Lung (tissue), 12 donors: ENCODE results near the gene MUC5AC. TPM values are rescaled to one million over a fixed set of nuclear protein-coding genes. Genes with fewer than 3 reads are reported as not detected.

Experiments
- ATAC-seq: fragments of 200-7000 bp; cut with Tn5 transposase; one replicate; pipeline ENCODE4 v1.9.1; 2020; ENCODE audit warnings: moderate number of reproducible peaks; ENCODE audit not compliant: insufficient read depth, low FRiP score
- DNase-seq, 3 donors: peaks; one replicate each; pipeline ENCODE4 v3.0.0-alpha.2; 2013 to 2017
- H3K27ac ChIP-seq, 2 donors: one replicate each; pipeline ENCODE4 v1.5.1; 2013; ENCODE audit warnings: mild to moderate bottlenecking in 2 of 2, moderate library complexity in 2 of 2, control low read depth in 1 of 2, inconsistent platforms in 1 of 2, low read depth in 1 of 2, low read length in 1 of 2
- H3K27me3 ChIP-seq, 3 donors: one replicate each; pipeline ENCODE4 v1.5.1; 2013; ENCODE audit warnings: low read length in 2 of 3; ENCODE audit not compliant: control insufficient read depth in 3 of 3, insufficient read depth in 3 of 3
- H3K36me3 ChIP-seq, 4 donors: one replicate each; pipeline ENCODE4 v1.5.1; 2013; ENCODE audit warnings: low read length in 4 of 4, mild to moderate bottlenecking in 1 of 4, moderate library complexity in 1 of 4; ENCODE audit not compliant: control insufficient read depth in 4 of 4, insufficient read depth in 4 of 4
- H3K4me1 ChIP-seq, 5 donors: one replicate each; pipeline ENCODE4 v1.5.1; 2013; ENCODE audit warnings: low read length in 5 of 5, mild to moderate bottlenecking in 2 of 5, moderate library complexity in 1 of 5; ENCODE audit not compliant: control insufficient read depth in 5 of 5, insufficient read depth in 5 of 5
- H3K4me3 ChIP-seq: one replicate; pipeline ENCODE4 v1.5.1; 2013; ENCODE audit warnings: mild to moderate bottlenecking, control low read depth, moderate library complexity
- H3K9ac ChIP-seq, 2 donors: one replicate each; pipeline ENCODE4 v1.5.1; 2013; ENCODE audit warnings: low read length in 2 of 2, control low read depth in 1 of 2; ENCODE audit not compliant: insufficient read depth in 1 of 2
- H3K9me3 ChIP-seq, 4 donors: one replicate each; pipeline ENCODE4 v1.5.1; 2013; ENCODE audit warnings: low read length in 3 of 4, mild to moderate bottlenecking in 1 of 4, moderate library complexity in 1 of 4; ENCODE audit not compliant: control insufficient read depth in 4 of 4, insufficient read depth in 3 of 4
- WGBS, 2 donors: extraction: QIAGEN DNeasy Blood & Tissue Kit; methylation state at CpG; one replicate each; pipeline ENCODE4 v1.1.7; 2013; 5-methylcytosine and 5-hydroxymethylcytosine counted together
- polyA plus RNA-seq, 2 donors: library from polyadenylated mRNA; stranded (reverse); fragments of 200-250 nt; gene quantifications; one replicate each; pipeline ENCODE4 v1.2.1, GENCODE V29; 2013
- total RNA-seq, 2 donors: library from RNA; depleted of rRNA in 1 of 2; stranded (reverse); fragments of >200 nt in 1 of 2; gene quantifications; one replicate each; pipeline ENCODE4 v1.2.1, GENCODE V29; 2014 to 2021
- TF ChIP-seq, protein P1 (sequence below): IDR thresholded peaks from 2 replicates; pipeline ENCODE4 v1.5.1; 2012; ENCODE audit warnings: mild to moderate bottlenecking; ENCODE audit errors: control extremely low read depth, extremely low read depth
- donor health status: control.
- donor health status: control.
- donor health status: Bipolar disorder and iron deficiency.
- donor health status: healthy.
- donor health status: DM: yes; HTN: yes; CAD: no.

MUC5AC gene
- total and polyA plus RNA-seq, 4 donors, result 0.46 to 1.3 (median 1.0) TPM

DNA sequence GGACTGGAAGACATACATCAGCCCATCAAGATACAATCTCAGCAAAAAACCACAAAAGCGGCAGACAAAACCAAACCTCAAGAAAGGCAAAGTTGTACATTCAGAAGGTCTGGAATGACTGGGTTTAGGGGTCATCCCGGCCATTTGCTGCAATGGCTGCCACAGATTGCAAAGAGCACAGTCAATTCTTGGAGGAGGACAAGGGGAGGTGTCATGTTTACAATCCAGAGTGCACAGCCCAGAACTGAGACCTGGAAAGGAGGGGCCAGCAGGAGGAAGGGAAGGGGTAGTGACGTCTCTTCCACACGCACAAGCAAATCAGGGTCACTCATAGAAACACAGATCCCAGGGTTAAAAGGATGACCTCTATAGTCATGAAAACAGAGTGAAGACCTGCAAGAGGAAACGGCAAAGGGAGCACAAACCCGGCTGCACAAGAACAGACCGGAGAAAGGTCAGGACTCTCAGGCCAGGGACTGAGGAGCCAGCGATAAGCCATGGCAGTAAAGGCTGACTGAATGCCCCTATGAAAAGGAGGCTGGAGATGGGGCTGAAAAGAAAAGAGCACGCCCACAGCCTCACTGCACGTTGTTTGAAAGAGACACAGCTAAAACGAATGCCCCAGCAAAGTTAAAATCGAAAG lies 18.2 kb upstream of the MUC5AC start:
- H3K27ac ChIP-seq, result no peak overlapping the region
- peak in 1 of 3 donors; percentile 16 for DNase-seq
- no peak overlapping the region for H3K9ac ChIP-seq
- 47 to 56% methylated on average over 12 of the region's 12 CpGs for WGBS, 2 donors
- H3K4me1 ChIP-seq, result peaks cover 0 to 4% (median 0%) of the 10 kb centered on the region in 5 donors
- no peak overlapping the region for H3K4me3 ChIP-seq
- ATAC-seq, result no peak
- H3K27me3 ChIP-seq, result peaks cover 0 to 2% (median 0%) of the 10 kb centered on the region in 3 donors
- H3K9me3 ChIP-seq, result peaks cover 0 to 12% (median 3%) of the 10 kb centered on the region in 4 donors
- TF ChIP-seq, protein P1, sequence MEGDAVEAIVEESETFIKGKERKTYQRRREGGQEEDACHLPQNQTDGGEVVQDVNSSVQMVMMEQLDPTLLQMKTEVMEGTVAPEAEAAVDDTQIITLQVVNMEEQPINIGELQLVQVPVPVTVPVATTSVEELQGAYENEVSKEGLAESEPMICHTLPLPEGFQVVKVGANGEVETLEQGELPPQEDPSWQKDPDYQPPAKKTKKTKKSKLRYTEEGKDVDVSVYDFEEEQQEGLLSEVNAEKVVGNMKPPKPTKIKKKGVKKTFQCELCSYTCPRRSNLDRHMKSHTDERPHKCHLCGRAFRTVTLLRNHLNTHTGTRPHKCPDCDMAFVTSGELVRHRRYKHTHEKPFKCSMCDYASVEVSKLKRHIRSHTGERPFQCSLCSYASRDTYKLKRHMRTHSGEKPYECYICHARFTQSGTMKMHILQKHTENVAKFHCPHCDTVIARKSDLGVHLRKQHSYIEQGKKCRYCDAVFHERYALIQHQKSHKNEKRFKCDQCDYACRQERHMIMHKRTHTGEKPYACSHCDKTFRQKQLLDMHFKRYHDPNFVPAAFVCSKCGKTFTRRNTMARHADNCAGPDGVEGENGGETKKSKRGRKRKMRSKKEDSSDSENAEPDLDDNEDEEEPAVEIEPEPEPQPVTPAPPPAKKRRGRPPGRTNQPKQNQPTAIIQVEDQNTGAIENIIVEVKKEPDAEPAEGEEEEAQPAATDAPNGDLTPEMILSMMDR, result no peak
- H3K36me3 ChIP-seq, result no peaks in the 10 kb centered on the region

DNA sequence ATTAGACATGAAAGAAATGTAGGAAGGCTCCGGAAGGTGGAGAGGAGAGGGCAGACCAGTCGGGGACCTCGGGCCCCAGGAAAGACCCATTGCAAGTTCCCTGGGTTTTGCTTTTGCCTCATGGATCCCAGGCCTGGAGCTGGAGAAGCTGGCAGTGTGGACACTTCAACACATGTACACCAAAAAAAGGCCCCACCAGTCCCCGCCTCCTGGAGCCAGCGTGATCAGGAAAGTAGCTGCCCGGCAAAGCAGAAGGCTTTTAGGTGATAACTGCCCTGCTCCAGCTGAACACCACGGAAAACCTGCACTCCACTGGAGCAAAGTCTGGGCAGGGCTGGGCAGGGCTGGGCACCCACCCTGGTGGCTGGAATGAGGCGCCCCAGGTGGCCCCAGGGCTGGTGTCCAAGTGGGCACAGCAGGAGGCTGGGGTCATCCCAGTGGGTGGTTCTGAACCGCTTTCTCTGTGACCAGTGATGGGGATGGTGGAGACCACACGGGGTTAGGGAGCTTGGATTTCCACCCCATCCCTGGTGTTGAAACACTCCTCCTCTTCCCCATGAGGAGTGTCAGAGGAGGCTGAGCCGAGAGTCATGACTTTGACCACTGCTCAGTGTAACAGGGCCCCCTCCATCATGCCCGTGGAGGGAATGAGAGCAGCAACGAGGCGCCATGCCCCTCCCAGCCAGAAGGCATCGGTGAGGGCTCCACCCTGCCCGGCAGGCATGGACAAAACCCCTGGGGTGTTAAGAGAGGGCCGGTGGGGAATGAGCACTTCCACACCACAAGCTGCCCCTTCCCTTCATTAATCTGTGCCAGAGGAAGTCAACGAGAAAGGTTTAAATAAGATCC lies 16.9 kb upstream of the MUC5AC start:
- 77 to 87% methylated on average over 18 of the region's 18 CpGs for WGBS, 2 donors
- Histone ChIP-seq H3K4me1 (peaks cover 0 to 4% (median 0%) of the 10 kb centered on the region in 5 donors), H3K27me3 (peaks cover 0 to 2% (median 0%) of the 10 kb centered on the region in 3 donors), H3K9ac (no peak overlapping the region), H3K36me3 (no peaks in the 10 kb centered on the region), H3K4me3 (no peak overlapping the region), H3K9me3 (peaks cover 0 to 7% (median 3%) of the 10 kb centered on the region in 4 donors), H3K27ac (no peak overlapping the region)
- ATAC-seq (no peak), DNase-seq (no peak)
- TF ChIP-seq, protein P1, result no peak

DNA sequence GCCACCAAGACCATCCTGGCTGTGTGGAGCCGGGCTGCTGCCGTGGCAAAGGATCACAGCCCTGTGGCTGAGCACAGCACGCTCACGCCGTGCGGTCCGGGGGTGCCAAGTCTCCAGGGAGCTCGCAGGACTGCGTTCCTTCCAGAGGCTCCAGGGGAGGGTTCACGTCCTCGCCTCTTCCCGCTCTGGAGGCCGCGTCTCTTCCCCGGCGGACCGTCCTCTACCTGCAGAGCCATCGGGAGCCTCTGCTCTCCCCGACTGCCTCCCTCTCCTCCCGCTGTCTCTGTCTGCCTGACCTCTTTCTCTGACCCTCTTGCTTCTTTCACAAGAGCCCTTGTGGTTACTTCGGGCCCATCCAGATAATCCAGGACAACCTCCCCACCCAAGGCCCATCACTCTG lies 11.4 kb upstream of the MUC5AC start:
- Histone ChIP-seq H3K36me3 (no peaks in the 10 kb centered on the region), H3K4me1 (no peaks in the 10 kb centered on the region), H3K4me3 (no peak overlapping the region), H3K9ac (no peak overlapping the region), H3K9me3 (peaks cover 0 to 7% (median 5%) of the 10 kb centered on the region in 4 donors), H3K27me3 (peaks cover 0 to 5% (median 0%) of the 10 kb centered on the region in 3 donors), H3K27ac (no peak overlapping the region)
- TF ChIP-seq, protein P1, result no peak
- ATAC-seq (no peak), DNase-seq (no peak)
- 88 to 92% methylated on average over 21 of the region's 21 CpGs for whole genome bisulfite sequencing, 2 donors
